GM18520 (cell line): Measurements from ENCODE around the gene SERPINE2.

Experiments
- ATAC-seq: cut with Tn5 transposase; IDR thresholded peaks from one replicate; pipeline ENCODE4 v1.9.1; 2021; ENCODE audit not compliant: unreplicated experiment

SERPINE2 gene

GRCh38 chr2:223979730-223980396, 59.2 kb downstream of the SERPINE2 start:
- no peak for ATAC-seq

GRCh38 chr2:223978451-223978850, 60.6 kb downstream of the SERPINE2 start:
- no peak for ATAC-seq

GRCh38 chr2:223976635-223977226, 62.4 kb downstream of the SERPINE2 start:
- no peak for ATAC-seq

GRCh38 chr2:223973606-223974005, 65.5 kb downstream of the SERPINE2 start:
- no peak for ATAC-seq

- ATAC-seq = no peak
Measured at GRCh38 chr2:223972656-223973102, 66.4 kb downstream of the SERPINE2 start.

GRCh38 chr2:223971731-223972130, 67.4 kb downstream of the SERPINE2 start:
- no peak for ATAC-seq

GRCh38 chr2:223970343-223971128, 68.5 kb downstream of the SERPINE2 start:
- ATAC-seq = peak; percentile 63

- ATAC-seq = peak; percentile 17
Measured at GRCh38 chr2:223969856-223970255, 69.2 kb downstream of the SERPINE2 start.

- ATAC-seq = no peak
Measured at GRCh38 chr2:223969315-223969714, 69.8 kb downstream of the SERPINE2 start.

GRCh38 chr2:223967981-223968380, 71.1 kb downstream of the SERPINE2 start:
- no peak for ATAC-seq

GRCh38 chr2:223959688-223960087, 79.4 kb downstream of the SERPINE2 start:
- no peak for ATAC-seq

GRCh38 chr2:223957092-223957851, 81.8 kb downstream of the SERPINE2 start, which contains the start of gene MRPL44:
TSS of gene MRPL44 (plus strand) at chr2:223957463. CDS start at chr2:223957473, 10 bp downstream.
- peak; percentile 67 for ATAC-seq

- ATAC-seq = peak; percentile 35
Measured at GRCh38 chr2:223956300-223956699, 82.8 kb downstream of the SERPINE2 start.

- no peak for ATAC-seq
Measured at GRCh38 chr2:223954401-223954800, 84.7 kb downstream of the SERPINE2 start.

GRCh38 chr2:223952280-223952968, 86.7 kb downstream of the SERPINE2 start:
- ATAC-seq = peak; percentile 49

- no peak for ATAC-seq
Measured at GRCh38 chr2:223950448-223951347, 88.4 kb downstream of the SERPINE2 start.

GRCh38 chr2:223949241-223949840, 89.7 kb downstream of the SERPINE2 start:
- ATAC-seq = no peak

- no peak for ATAC-seq
Measured at GRCh38 chr2:223947711-223948205, 91.3 kb downstream of the SERPINE2 start.

- no peak for ATAC-seq
Measured at GRCh38 chr2:223945755-223946154, 93.3 kb downstream of the SERPINE2 start.
